GM18505 (cell line): Measurements from ENCODE around the gene DEF6.
"Not testable (repeated sequence)": the region's sequence is repeated elsewhere in the genome, so short reads cannot be mapped to it uniquely, and the experiment has no call there.

ENCODE experiments used
- ATAC-seq: cut with Tn5 transposase; IDR thresholded peaks from one replicate; pipeline ENCODE4 v1.9.1; 2021; ENCODE audit not compliant: unreplicated experiment
- POLR2A ChIP-seq: IDR thresholded peaks from 4 replicates; pipeline ENCODE4 v1.6.1; 2011; ENCODE audit warnings: borderline replicate concordance; ENCODE audit not compliant: insufficient read depth, insufficient read length; ENCODE audit errors: extremely low read depth

DEF6 gene

GRCh38 chr6:35330541-35331119 is 33.0 kb downstream of the DEF6 start:
- no peak for TF ChIP-seq POLR2A
- ATAC-seq = no peak

- ATAC-seq = not testable (repeated sequence)
Measured at GRCh38 chr6:35332074-35332887, 34.7 kb downstream of the DEF6 start.

GRCh38 chr6:35341557-35341956 is 43.9 kb downstream of the DEF6 start:
- TF ChIP-seq POLR2A = no peak

GRCh38 chr6:35342258-35343091 is 44.9 kb downstream of the DEF6 start, which contains the start of gene PPARD:
Gene PPARD, plus strand, starts transcription at chr6:35342558. Its CDS starts 68,530 bp downstream, at chr6:35411088.
- TF ChIP-seq POLR2A = peak; percentile 45
- ATAC-seq = peak; percentile 98

More at GRCh38 chr6:35341557-35341956, 43.9 kb downstream of the DEF6 start:
- no peak for ATAC-seq

- no peak for ATAC-seq
- TF ChIP-seq POLR2A = no peak
Measured at GRCh38 chr6:35343092-35343834, 45.6 kb downstream of the DEF6 start.

GRCh38 chr6:35343835-35344550 is 46.4 kb downstream of the DEF6 start:
- no peak for TF ChIP-seq POLR2A
- no peak for ATAC-seq

- TF ChIP-seq POLR2A = no peak
- ATAC-seq = no peak
Measured at GRCh38 chr6:35351422-35351821, 53.8 kb downstream of the DEF6 start.

- no peak for ATAC-seq
Measured at GRCh38 chr6:35352735-35353134, 55.1 kb downstream of the DEF6 start.

GRCh38 chr6:35354361-35355135 is 56.9 kb downstream of the DEF6 start:
- no peak for ATAC-seq
- no peak for TF ChIP-seq POLR2A

More at GRCh38 chr6:35352735-35353134, 55.1 kb downstream of the DEF6 start:
- no peak for TF ChIP-seq POLR2A

GRCh38 chr6:35356391-35356790 is 58.8 kb downstream of the DEF6 start:
- ATAC-seq = no peak
- TF ChIP-seq POLR2A = no peak

GRCh38 chr6:35357677-35358076 is 60.1 kb downstream of the DEF6 start:
- no peak for TF ChIP-seq POLR2A

GRCh38 chr6:35358086-35358485 is 60.5 kb downstream of the DEF6 start:
- no peak for TF ChIP-seq POLR2A
- ATAC-seq = no peak

More at GRCh38 chr6:35357677-35358076, 60.1 kb downstream of the DEF6 start:
- ATAC-seq = no peak
